ENCODE measurements around the gene THAP11.

THAP11 gene

GRCh38 chr16:67892375-67892774, 50.3 kb downstream of the THAP11 start:
- TF ChIP-seq CTCF (IDR thresholded peaks at IDR 0.05; ENCODE audit: insufficient read depth, low read depth, low read length, missing control alignments), result no peak
- DNase-seq (ENCODE audit: low read depth), result no peak
- peak overlapping the region; percentile 52 for H3K4me3 ChIP-seq (ENCODE audit: low read length)

DNA sequence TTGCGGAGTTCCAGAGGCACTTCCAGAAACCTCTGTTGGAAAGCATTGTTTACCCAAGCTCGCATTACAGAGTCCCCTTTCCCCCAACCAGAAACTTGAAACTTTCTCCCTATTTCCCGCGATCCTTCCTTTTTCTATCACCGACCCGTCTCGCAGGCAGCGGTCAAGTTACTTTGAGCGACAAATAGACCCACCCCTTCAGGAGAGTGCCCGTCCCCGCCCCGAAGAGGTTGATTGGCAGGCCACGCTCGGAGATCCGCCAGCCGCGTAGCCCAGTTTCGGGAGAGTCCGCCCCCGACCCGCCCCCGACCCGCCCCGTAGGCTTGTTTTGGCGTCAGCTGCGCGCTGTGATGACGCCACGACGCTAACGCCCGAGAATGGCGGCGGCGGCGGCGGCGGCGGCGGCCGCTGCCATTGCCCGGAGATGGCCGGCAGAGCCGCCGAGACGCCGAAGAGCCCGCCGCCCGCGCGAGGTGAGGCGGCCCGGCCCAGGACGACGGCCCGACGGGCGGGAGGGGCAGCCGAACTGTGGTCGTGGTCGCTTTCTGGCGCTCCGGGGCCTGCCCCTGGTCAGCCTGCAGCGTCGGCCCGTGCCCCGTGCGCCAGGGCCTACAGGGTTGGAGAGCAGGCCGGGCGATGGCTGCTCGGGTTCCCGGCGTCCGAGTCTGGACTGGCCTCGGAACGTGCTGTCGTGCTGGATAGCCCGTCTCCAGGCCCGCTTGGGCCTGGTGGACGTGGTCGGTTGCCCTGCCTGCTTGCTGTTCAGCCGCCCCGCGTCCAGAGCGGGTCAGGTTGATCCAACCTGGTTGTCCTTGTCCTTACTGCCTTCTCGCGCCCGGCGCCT, 51.0 kb downstream of the THAP11 start, which contains the start of gene PSKH1:
Gene PSKH1 (plus strand): TSS at position 356 of the 844 bp plus-strand sequence. CDS start 15,496 bp downstream, outside the sequence.
- peak within 1 kb of the TSS; percentile 88 for H3K4me3 ChIP-seq (ENCODE audit: low read length)
- no peak for TF ChIP-seq CTCF (IDR thresholded peaks at IDR 0.05; ENCODE audit: insufficient read depth, low read depth, low read length, missing control alignments)
- DNase-seq (ENCODE audit: low read depth), result peak; percentile 97

All from epithelial cell of esophagus (primary cell).